H1 (cell line): ENCODE measurements around the gene PLPP2.

Experiments used
- FOSL1 ChIP-seq: IDR thresholded peaks from 2 replicates; pipeline ENCODE4 v1.6.1; 2011; ENCODE audit warnings: mild to moderate bottlenecking, low read depth, low read length, moderate library complexity; ENCODE audit not compliant: insufficient read depth
- GABPA ChIP-seq: IDR thresholded peaks from 2 replicates; pipeline ENCODE4 v1.6.1; 2011; ENCODE audit warnings: mild to moderate bottlenecking, low read length, moderate library complexity, borderline replicate concordance; ENCODE audit not compliant: insufficient read depth
- KDM5A ChIP-seq: fragments of 200-600 bp; IDR thresholded peaks from 2 replicates; pipeline ENCODE4 v1.7.1; 2012; ENCODE audit warnings: mild to moderate bottlenecking, low read length, inconsistent platforms, mixed read lengths
- NRF1 ChIP-seq: IDR thresholded peaks from 2 replicates; pipeline ENCODE4 v1.6.1; 2011; ENCODE audit warnings: mild to moderate bottlenecking, low read depth, low read length, improper control_type of control experiment
- POLR2A ChIP-seq, 2 experiments: IDR thresholded peaks; 1 replicate in 1 of 2; 2 replicates in 1 of 2; pipeline ENCODE4 v1.6.1; 2011; ENCODE audit warnings: low read depth in 2 of 2, low read length in 2 of 2, mild to moderate bottlenecking in 2 of 2; ENCODE audit errors: control extremely low read depth in 1 of 2
- SIRT6 ChIP-seq: IDR thresholded peaks from one replicate; pipeline ENCODE4 v1.7.1; 2012; ENCODE audit warnings: low read length, inconsistent platforms
- TF ChIP-seq, protein P1 (sequence below), 3 experiments: IDR thresholded peaks; 1 replicate in 2 of 3; 2 replicates in 1 of 3; pipeline versions ENCODE4 v1.5.1 to v1.6.1; 2011; ENCODE audit warnings: low read length in 3 of 3, mild to moderate bottlenecking in 3 of 3, inconsistent platforms in 2 of 3, low read depth in 1 of 3, moderate library complexity in 1 of 3; ENCODE audit not compliant: insufficient read depth in 1 of 3; ENCODE audit errors: control extremely low read depth in 1 of 3
- TF ChIP-seq, protein P2 (sequence below): IDR thresholded peaks from 2 replicates; pipeline ENCODE4 v1.6.1; 2012; ENCODE audit warnings: inconsistent platforms

DNA sequence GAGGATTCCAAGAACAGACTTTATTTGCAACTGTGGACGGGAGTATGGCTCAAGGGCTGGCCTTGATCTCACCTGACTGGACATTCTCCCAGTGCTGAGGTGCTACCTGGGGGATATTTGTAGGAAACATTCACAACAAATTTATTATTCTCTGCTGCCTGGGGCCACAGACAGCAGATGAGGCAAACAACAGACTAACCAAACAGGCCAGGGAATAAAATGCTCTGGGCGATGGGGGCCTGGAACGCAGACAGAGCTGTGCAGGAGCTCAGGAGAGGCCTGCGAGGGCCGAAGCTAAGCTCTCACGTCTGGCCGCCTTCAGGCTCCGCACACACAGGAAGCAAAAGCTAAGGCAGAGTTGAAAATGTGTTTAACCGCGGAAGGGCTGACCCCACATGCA is 7.8 kb downstream of the PLPP2 start:
- TF ChIP-seq SIRT6, result no peak
- no peak for TF ChIP-seq NRF1
- TF ChIP-seq GABPA, result no peak
- TF ChIP-seq, protein P1, sequence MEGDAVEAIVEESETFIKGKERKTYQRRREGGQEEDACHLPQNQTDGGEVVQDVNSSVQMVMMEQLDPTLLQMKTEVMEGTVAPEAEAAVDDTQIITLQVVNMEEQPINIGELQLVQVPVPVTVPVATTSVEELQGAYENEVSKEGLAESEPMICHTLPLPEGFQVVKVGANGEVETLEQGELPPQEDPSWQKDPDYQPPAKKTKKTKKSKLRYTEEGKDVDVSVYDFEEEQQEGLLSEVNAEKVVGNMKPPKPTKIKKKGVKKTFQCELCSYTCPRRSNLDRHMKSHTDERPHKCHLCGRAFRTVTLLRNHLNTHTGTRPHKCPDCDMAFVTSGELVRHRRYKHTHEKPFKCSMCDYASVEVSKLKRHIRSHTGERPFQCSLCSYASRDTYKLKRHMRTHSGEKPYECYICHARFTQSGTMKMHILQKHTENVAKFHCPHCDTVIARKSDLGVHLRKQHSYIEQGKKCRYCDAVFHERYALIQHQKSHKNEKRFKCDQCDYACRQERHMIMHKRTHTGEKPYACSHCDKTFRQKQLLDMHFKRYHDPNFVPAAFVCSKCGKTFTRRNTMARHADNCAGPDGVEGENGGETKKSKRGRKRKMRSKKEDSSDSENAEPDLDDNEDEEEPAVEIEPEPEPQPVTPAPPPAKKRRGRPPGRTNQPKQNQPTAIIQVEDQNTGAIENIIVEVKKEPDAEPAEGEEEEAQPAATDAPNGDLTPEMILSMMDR (IDR thresholded peaks at IDR 0.05; ENCODE audit: control extremely low read depth in 1 of 3, insufficient read depth in 1 of 3, low read depth in 1 of 3, low read length in 3 of 3), result no peak
- TF ChIP-seq POLR2A (IDR thresholded peaks at IDR 0.05; ENCODE audit: control extremely low read depth in 1 of 2, low read depth in 2 of 2, low read length in 2 of 2), result no peak
- no peak for TF ChIP-seq KDM5A
- TF ChIP-seq FOSL1, result no peak
- TF ChIP-seq, protein P2, sequence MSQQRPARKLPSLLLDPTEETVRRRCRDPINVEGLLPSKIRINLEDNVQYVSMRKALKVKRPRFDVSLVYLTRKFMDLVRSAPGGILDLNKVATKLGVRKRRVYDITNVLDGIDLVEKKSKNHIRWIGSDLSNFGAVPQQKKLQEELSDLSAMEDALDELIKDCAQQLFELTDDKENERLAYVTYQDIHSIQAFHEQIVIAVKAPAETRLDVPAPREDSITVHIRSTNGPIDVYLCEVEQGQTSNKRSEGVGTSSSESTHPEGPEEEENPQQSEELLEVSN, result no peak
